COLO668 (cell line): ENCODE data around the gene NDUFA11.
A peak's percentile ranks its signal among the peaks of the same experiment; 100 is the strongest.
"Not testable (repeated sequence)": the region's sequence is repeated elsewhere in the genome, so short reads cannot be mapped to it uniquely, and the experiment has no call there.

ENCODE experiments used
- DNase-seq: peaks from one replicate; lab custom pipeline; 2025; ENCODE audit not compliant: unreplicated experiment; lab: John Stamatoyannopoulos, UW

NDUFA11 gene

DNA sequence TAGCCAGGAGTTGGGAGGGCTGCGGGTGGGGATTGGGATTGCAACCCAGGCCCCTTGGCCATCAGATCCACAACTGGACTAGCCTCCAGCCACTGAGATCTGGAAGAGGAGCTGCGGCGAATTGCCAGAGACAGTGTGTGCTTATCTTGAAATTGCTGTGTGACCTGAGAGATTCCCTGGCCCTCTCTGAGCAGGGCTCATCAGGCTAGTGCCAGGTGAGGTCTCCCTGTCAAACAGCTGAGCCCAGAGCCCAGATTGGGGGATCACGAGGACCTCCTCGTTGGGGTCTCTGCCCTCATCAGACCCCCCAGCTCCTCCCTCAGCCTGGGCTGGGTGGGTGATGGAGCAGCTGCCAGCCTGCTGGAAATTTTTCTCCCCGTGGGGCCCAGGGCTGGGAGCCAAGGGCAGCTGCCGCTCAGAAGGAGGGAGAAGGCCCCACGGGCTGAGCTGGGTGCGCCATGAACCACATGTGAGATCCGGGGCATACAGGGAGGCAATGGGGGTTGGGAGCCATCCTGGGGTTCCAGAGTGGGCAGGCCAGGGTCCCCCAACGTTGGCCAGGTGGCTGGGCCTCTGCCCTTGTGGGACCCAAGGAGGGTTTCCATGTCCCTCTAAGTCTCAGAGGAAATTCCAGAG, 40.4 kb downstream of the NDUFA11 start:
- DNase-seq: no peak

DNA sequence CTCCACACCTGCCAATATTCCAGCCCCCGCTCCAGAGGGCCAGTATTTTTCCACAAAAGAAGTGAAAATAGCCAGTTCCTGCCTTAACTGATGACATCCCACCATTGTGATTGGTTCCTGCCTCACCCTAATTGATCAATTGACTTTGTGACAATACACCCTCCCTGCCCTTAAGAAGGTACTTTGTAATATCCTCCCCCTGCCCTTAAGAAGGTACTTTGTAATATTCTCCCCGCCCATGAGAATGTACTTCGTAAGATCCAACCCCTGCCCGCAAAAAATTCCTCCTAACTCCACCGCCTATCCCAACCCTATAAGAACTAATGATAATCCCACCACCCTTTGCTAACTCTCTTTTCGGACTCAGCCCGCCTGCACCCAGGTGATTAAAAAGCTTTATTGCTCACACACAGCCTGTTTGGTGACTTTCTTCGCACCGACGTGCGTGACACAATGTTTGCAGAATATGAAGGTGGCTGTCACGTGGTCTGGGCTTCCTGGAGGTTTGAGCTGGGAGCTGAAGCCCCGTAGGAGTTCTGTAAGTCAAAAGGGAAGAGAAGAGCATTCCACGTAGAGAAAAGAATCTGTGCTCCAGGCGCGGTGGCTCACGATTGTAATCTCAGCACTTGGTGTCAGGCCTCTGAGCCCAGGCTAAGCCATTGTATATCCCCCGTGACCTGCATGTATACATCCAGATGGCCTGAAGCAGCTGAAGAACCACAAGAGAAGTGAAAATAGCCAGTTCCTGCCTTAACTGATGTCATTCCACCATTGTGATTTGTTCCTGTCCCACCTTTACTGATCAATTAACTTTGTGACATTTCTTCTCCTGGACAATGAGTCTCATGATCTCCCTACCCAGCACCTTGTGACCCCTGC, 46.1 kb downstream of the NDUFA11 start:
- no peak for DNase-seq

DNA sequence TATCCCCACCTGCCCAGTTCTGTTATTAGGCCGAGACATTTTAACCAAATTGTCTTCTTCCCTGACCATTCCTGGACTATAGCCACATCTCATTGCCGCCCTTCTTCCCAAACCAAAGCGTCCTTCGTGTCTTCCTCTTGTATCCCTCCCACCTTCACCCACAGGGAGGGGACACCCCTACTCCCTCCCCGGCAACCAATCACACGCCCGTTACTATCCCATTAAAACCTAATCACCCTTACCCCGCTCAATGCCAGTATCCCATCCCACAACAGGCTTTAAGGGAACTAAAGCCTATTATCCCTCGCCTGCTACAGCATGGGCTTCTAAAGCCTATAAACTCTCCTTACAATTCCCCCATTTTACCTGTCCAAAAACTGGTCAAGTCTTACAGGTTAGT, 48.4 kb downstream of the NDUFA11 start:
- DNase-seq: not testable (repeated sequence)

DNA sequence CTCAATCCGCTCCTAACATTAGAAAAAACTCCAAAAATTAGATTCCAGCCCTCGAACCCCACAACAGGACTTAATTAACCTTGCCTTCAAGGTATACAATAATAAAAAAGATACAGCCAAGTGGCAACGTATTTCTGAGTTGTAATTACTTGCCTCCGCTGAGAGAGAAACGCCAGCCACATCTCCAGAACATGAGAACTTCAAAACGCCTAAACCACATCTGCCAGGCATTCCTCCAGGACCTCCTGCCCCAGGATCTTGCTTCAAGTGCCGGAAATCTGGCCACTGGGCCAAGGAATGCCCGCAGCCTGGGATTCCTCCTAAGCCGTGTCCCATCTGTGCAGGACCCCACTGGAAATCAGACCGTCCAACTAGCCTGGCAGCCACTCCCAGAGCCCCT, 49.5 kb downstream of the NDUFA11 start:
- not testable (repeated sequence) for DNase-seq

DNA sequence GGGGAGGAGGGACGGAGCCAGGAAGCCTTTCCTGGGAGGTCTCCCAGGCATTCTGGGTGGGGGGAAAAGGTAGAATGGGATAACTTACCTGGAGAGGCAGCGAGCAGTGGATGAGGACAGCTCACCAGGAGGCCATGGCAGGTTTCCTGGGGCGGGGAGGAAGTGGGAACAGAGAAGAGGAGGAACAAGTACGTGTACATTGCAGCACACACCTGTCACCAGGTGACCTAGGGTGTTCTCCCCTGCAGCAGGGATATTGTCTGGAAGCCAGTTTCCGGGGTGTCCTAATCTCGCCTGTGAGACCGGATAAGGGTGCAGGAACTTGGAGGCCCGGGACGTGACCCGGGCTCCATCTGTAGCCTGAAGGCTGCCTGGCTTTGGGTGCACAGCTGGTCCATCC, 52.3 kb downstream of the NDUFA11 start, which contains the start of gene FUT3:
FUT3 (minus strand) TSS at position 148 of the 400 bp plus-strand sequence.
- peak; percentile 61 for DNase-seq

DNA sequence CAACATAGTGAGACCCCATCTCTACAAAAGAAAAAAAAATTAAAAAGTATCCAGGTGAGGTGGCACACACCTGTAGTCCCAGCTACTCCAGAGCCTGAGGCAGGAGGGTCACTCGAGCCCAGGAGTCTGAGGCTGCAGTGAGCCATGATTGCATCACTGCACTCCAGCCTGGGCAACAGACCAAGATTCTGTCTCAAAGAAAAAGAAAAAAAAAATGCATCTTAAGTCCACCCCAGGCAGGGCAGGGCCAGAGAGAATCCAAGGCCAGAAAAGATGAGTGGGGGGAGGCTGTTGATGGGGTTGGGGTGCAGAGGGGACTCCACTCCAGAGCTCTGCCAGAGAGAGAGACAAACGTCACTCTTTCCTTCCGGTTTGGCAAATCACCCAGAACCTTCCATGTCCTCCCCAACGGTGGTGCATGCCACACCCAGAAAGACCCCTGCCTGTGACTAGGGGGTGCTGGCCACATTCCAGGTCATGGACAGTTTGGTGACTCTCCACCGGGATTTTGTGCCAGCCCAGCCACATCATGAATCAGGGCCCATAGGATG, 52.8 kb downstream of the NDUFA11 start:
- DNase-seq: no peak

DNA sequence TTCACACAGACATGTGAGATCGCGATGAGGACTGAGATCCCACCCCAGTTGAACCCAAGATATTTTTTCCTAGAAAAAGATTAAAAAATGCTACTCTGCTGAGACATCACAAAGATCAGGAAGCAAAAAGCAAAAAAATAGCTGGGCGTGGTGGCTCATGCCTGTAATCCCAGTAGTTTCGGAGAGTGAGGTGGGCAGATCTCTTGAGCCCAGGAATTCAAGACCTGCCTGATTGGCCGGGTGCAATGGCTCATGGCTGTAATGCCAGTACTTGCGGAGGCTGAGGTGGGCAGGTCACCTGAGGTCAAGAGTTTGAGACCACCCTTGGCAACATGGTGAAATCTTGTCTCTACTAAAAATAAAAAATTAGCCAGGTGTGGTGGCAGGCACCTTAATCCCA, 53.4 kb downstream of the NDUFA11 start:
- no peak for DNase-seq

DNA sequence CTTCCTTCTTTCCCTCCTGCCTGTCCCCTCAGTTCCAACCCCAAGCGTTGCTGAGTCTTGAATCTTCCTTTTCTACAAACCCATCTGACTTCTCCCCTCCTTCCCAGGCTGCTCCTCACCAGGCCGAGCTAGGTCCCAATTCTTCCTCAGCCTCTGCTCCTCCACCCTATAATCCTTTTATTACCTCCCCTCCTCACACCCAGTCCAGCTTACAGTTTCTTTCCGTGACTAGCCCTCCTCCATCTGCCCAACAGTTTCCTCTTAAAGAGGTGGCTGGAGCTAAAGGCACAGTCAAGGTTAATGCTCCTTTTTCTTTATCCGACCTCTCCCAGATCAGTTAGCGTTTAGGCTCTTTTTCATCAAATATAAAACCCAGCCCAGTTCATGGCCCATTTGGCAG, 55.0 kb downstream of the NDUFA11 start:
- not testable (repeated sequence) for DNase-seq

DNA sequence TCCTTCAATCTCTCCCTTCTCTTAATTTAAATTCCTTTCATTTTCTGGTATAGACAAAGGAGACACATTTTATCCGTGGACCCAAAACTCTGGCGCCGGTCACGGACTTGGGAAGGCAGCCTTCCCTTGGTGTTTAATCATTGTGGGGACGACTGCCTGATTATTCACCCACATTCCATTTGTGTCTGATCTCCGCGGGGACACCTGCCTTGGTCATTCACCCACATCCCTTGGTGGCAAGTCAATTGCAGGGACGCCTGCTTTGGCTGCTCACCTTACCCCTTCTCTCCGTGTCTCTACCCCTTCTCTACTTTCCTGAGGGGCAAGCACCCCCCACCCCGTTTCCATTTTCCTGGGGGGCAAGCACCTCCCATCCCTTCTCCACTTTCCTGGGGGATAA, 55.7 kb downstream of the NDUFA11 start:
- DNase-seq: not testable (repeated sequence)
